Measurements from ENCODE around the gene SEC14L5. TPM values are rescaled to one million over a fixed set of nuclear protein-coding genes. Genes with fewer than 3 reads are reported as not detected.

Gene SEC14L5
- total RNA-seq, 1 experiment from 2014 or later = 0.02 TPM

GRCh38 chr16:5007256-5007655 lies 49.1 kb downstream of the SEC14L5 start:
- DNase-seq (ENCODE audit: extremely low read depth, low read depth) = no peak

- DNase-seq (ENCODE audit: extremely low read depth, low read depth) = no peak
Measured at GRCh38 chr16:5008311-5008731, 50.2 kb downstream of the SEC14L5 start.

GRCh38 chr16:5010576-5011329 lies 52.6 kb downstream of the SEC14L5 start:
- DNase-seq (ENCODE audit: extremely low read depth, low read depth) = no peak

- DNase-seq (ENCODE audit: extremely low read depth, low read depth) = no peak
Measured at GRCh38 chr16:5011637-5012036, 53.5 kb downstream of the SEC14L5 start.

- no peak for DNase-seq (ENCODE audit: extremely low read depth, low read depth)
Measured at GRCh38 chr16:5012887-5013286, 54.8 kb downstream of the SEC14L5 start.

GRCh38 chr16:5015351-5015750 lies 57.2 kb downstream of the SEC14L5 start:
- no peak for DNase-seq (ENCODE audit: extremely low read depth, low read depth)

- no peak for DNase-seq (ENCODE audit: extremely low read depth, low read depth)
Measured at GRCh38 chr16:5015887-5016286, 57.8 kb downstream of the SEC14L5 start.

- no peak for DNase-seq (ENCODE audit: extremely low read depth, low read depth)
Measured at GRCh38 chr16:5016967-5017677, 59.0 kb downstream of the SEC14L5 start.

- DNase-seq (ENCODE audit: extremely low read depth, low read depth) = no peak
Measured at GRCh38 chr16:5017678-5017969, 59.5 kb downstream of the SEC14L5 start.

GRCh38 chr16:5018793-5019192 lies 60.7 kb downstream of the SEC14L5 start:
- DNase-seq (ENCODE audit: extremely low read depth, low read depth) = no peak

- DNase-seq (ENCODE audit: extremely low read depth, low read depth) = no peak
Measured at GRCh38 chr16:5019775-5020174, 61.6 kb downstream of the SEC14L5 start.

- DNase-seq (ENCODE audit: extremely low read depth, low read depth) = no peak
Measured at GRCh38 chr16:5020551-5020950, 62.4 kb downstream of the SEC14L5 start.

GRCh38 chr16:5022521-5022920 lies 64.4 kb downstream of the SEC14L5 start:
- DNase-seq (ENCODE audit: extremely low read depth, low read depth) = no peak

GRCh38 chr16:5024632-5025031 lies 66.5 kb downstream of the SEC14L5 start:
- peak; percentile 20 for DNase-seq (ENCODE audit: extremely low read depth, low read depth)

GRCh38 chr16:5025171-5025632 lies 67.1 kb downstream of the SEC14L5 start:
- no peak for DNase-seq (ENCODE audit: extremely low read depth, low read depth)

GRCh38 chr16:5026664-5027063 lies 68.5 kb downstream of the SEC14L5 start:
- DNase-seq (ENCODE audit: extremely low read depth, low read depth) = no peak

GRCh38 chr16:5027086-5027485 lies 69.0 kb downstream of the SEC14L5 start:
- DNase-seq (ENCODE audit: extremely low read depth, low read depth) = no peak

GRCh38 chr16:5027575-5028235 lies 69.6 kb downstream of the SEC14L5 start:
- no peak for DNase-seq (ENCODE audit: extremely low read depth, low read depth)

- no peak for DNase-seq (ENCODE audit: extremely low read depth, low read depth)
Measured at GRCh38 chr16:5028950-5029475, 70.9 kb downstream of the SEC14L5 start.

- DNase-seq (ENCODE audit: extremely low read depth, low read depth) = no peak
Measured at GRCh38 chr16:5030251-5030870, 72.2 kb downstream of the SEC14L5 start.

GRCh38 chr16:5031601-5032000 lies 73.5 kb downstream of the SEC14L5 start:
- DNase-seq (ENCODE audit: extremely low read depth, low read depth) = no peak
